H9 (cell line): Measurements from ENCODE around the gene KAZN. TPM values are rescaled to one million over a fixed set of nuclear protein-coding genes. Genes with fewer than 3 reads are reported as not detected.
A peak's percentile ranks its signal among the peaks of the same experiment; 100 is the strongest.

Experiments
- DNase-seq: peaks from one replicate; pipeline ENCODE4 v3.0.0-alpha.2; 2017
- H2AFZ ChIP-seq: one replicate; pipeline ENCODE4 v1.6.1; 2013; ENCODE audit warnings: mild to moderate bottlenecking, low read length, control low read depth, moderate library complexity
- H2AK5ac ChIP-seq: 2 replicates; pipeline ENCODE4 v1.6.1; 2013; ENCODE audit warnings: low read length, control low read depth, mixed read lengths; ENCODE audit not compliant: insufficient read length
- H2BK120ac ChIP-seq: one replicate; pipeline ENCODE4 v1.6.1; 2013; ENCODE audit warnings: low read depth, mild to moderate bottlenecking, low read length, control low read depth, inconsistent platforms; ENCODE audit not compliant: poor library complexity, severe bottlenecking
- H2BK12ac ChIP-seq: 2 replicates; pipeline ENCODE4 v1.6.1; 2013; ENCODE audit warnings: low read length, control low read depth, mixed read lengths, low read depth; ENCODE audit not compliant: insufficient read length
- H2BK15ac ChIP-seq: 2 replicates; pipeline ENCODE4 v1.6.1; 2013; ENCODE audit warnings: low read depth, low read length, control low read depth
- H2BK20ac ChIP-seq: one replicate; pipeline ENCODE4 v1.6.1; 2013; ENCODE audit warnings: low read depth, mild to moderate bottlenecking, low read length, control low read depth, inconsistent platforms; ENCODE audit not compliant: poor library complexity, severe bottlenecking
- H2BK5ac ChIP-seq: 2 replicates; pipeline ENCODE4 v1.6.1; 2013; ENCODE audit warnings: low read length, control low read depth, mixed read lengths; ENCODE audit not compliant: insufficient read length
- H3K14ac ChIP-seq: 2 replicates; pipeline ENCODE4 v1.6.1; 2013; ENCODE audit warnings: low read length, control low read depth; ENCODE audit not compliant: insufficient read depth
- H3K18ac ChIP-seq: 2 replicates; pipeline ENCODE4 v1.6.1; 2013; ENCODE audit warnings: low read depth, mild to moderate bottlenecking, mixed read lengths, low read length, control low read depth; ENCODE audit not compliant: insufficient read length
- H3K23ac ChIP-seq: 2 replicates; pipeline ENCODE4 v1.6.1; 2013; ENCODE audit warnings: low read length, control low read depth, mixed read lengths, low read depth; ENCODE audit not compliant: insufficient read length
- H3K23me2 ChIP-seq: 2 replicates; pipeline ENCODE4 v1.6.1; 2013; ENCODE audit warnings: low read depth, mild to moderate bottlenecking, mixed read lengths, low read length, control low read depth; ENCODE audit not compliant: insufficient read length, poor library complexity, severe bottlenecking
- H3K27ac ChIP-seq: 2 replicates; pipeline ENCODE4 v1.5.1; 2013; ENCODE audit warnings: low read length, control low read depth, mixed read lengths, low read depth; ENCODE audit not compliant: insufficient read length
- H3K27me3 ChIP-seq: 2 replicates; pipeline ENCODE4 v1.6.1; 2013; ENCODE audit warnings: low read length, control low read depth, inconsistent platforms; ENCODE audit not compliant: insufficient read depth
- H3K4ac ChIP-seq: 2 replicates; pipeline ENCODE4 v1.6.1; 2013; ENCODE audit warnings: low read depth, mild to moderate bottlenecking, control low read depth, inconsistent platforms, low read length, moderate library complexity
- H3K4me1 ChIP-seq: 2 replicates; pipeline ENCODE4 v1.6.1; 2013; ENCODE audit warnings: low read length, control low read depth, inconsistent platforms; ENCODE audit not compliant: insufficient read depth
- H3K4me2 ChIP-seq: 2 replicates; pipeline ENCODE4 v1.6.1; 2013; ENCODE audit warnings: low read length, control low read depth, mixed read lengths; ENCODE audit not compliant: insufficient read length, insufficient read depth
- H3K56ac ChIP-seq: 2 replicates; pipeline ENCODE4 v1.6.1; 2013; ENCODE audit warnings: low read depth, mild to moderate bottlenecking, mixed read lengths, low read length, control low read depth; ENCODE audit not compliant: insufficient read length
- H3K79me1 ChIP-seq: 2 replicates; pipeline ENCODE4 v1.6.1; 2013; ENCODE audit warnings: low read depth, mild to moderate bottlenecking, moderate library complexity, low read length, control low read depth, inconsistent platforms; ENCODE audit not compliant: insufficient read depth, poor library complexity, severe bottlenecking
- H3K79me2 ChIP-seq: 2 replicates; pipeline ENCODE4 v1.6.1; 2013; ENCODE audit warnings: low read length, control low read depth, inconsistent platforms; ENCODE audit not compliant: insufficient read depth
- H3K9ac ChIP-seq: 2 replicates; pipeline ENCODE4 v1.6.1; 2013; ENCODE audit warnings: low read length, control low read depth, mixed read lengths; ENCODE audit not compliant: insufficient read length; ENCODE audit errors: extremely low read depth
- H3K9me3 ChIP-seq: one replicate; pipeline ENCODE4 v1.6.1; 2013; ENCODE audit warnings: low read depth, low read length, inconsistent platforms; ENCODE audit not compliant: control insufficient read depth
- H3T11ph ChIP-seq: one replicate; pipeline ENCODE4 v1.6.1; 2013; ENCODE audit warnings: mild to moderate bottlenecking, low read length, control low read depth, inconsistent platforms
- H4K20me1 ChIP-seq: one replicate; pipeline ENCODE4 v1.6.1; 2013; ENCODE audit not compliant: control insufficient read depth, insufficient read length, insufficient read depth
- H4K5ac ChIP-seq: 2 replicates; pipeline ENCODE4 v1.6.1; 2013; ENCODE audit warnings: low read depth, mild to moderate bottlenecking, mixed read lengths, low read length, control low read depth; ENCODE audit not compliant: insufficient read length
- H4K8ac ChIP-seq: replicated peaks from 2 replicates; pipeline ENCODE4 v1.6.1; 2013; ENCODE audit warnings: low read length, control low read depth, mixed read lengths, low read depth; ENCODE audit not compliant: insufficient read length
- H4K91ac ChIP-seq: 2 replicates; pipeline ENCODE4 v1.6.1; 2013; ENCODE audit warnings: low read depth, mild to moderate bottlenecking, moderate library complexity, mixed read lengths, low read length, control low read depth; ENCODE audit not compliant: insufficient read length
- H3K27ac Mint-ChIP-seq, 3 experiments: 2 replicates in 2 of 3; 3 replicates in 1 of 3; pipeline ENCODE4 v1.8.0; 2020 to 2021; ENCODE audit warnings: mixed read lengths in 3 of 3, mild to moderate bottlenecking in 1 of 3, moderate library complexity in 1 of 3
- H3K27me3 Mint-ChIP-seq: 2 replicates; pipeline ENCODE4 v1.8.0; 2021; ENCODE audit warnings: low read depth, mild to moderate bottlenecking, moderate library complexity, mixed read lengths
- H3K36me3 Mint-ChIP-seq, 3 experiments: 2 replicates in 2 of 3; 3 replicates in 1 of 3; pipeline ENCODE4 v1.8.0; 2020 to 2021; ENCODE audit warnings: low read depth in 3 of 3, mixed read lengths in 3 of 3; ENCODE audit not compliant: insufficient read depth in 1 of 3
- H3K4me1 Mint-ChIP-seq, 2 experiments: 2 replicates each; pipeline ENCODE4 v1.8.0; 2020; ENCODE audit warnings: mixed read lengths in 2 of 2
- H3K4me3 Mint-ChIP-seq, 2 experiments: 2 replicates in 1 of 2; 3 replicates in 1 of 2; pipeline ENCODE4 v1.8.0; 2020 to 2021; ENCODE audit warnings: mild to moderate bottlenecking in 2 of 2, mixed read lengths in 2 of 2, moderate library complexity in 1 of 2
- H3K9me3 Mint-ChIP-seq, 2 experiments: 2 replicates in 1 of 2; 3 replicates in 1 of 2; pipeline ENCODE4 v1.8.0; 2020; ENCODE audit warnings: mild to moderate bottlenecking in 2 of 2, mixed read lengths in 2 of 2, moderate library complexity in 1 of 2
- CTCF ChIP-seq: fragments of 200-600 bp; sonication (generic); conservative IDR thresholded peaks from 3 replicates; pipeline ENCODE4 v1.8.0; 2021; ENCODE audit warnings: antibody characterized with exemption, mild to moderate bottlenecking
- WGBS: extraction: QIAGEN DNeasy Blood & Tissue Kit; methylation state at CpG from one replicate; pipeline ENCODE4 v1.1.7; 2013; ENCODE audit warnings: missing lambda C conversion rate, low lambda C conversion rate, mixed read lengths; ENCODE audit not compliant: insufficient read length; ENCODE audit errors: extremely low coverage; 5-methylcytosine and 5-hydroxymethylcytosine counted together
- total RNA-seq: library from RNA; stranded (reverse); gene quantifications from 2 replicates; pipeline ENCODE4 v1.2.1, GENCODE V29; 2021

Gene KAZN
- total RNA-seq, 1 experiment from 2014 or later, result 7.6 TPM

GRCh38 chr1:14996133-14997050, 397.9 kb downstream of the KAZN start:
- H3K23ac ChIP-seq, result no peak overlapping the region
- no peak overlapping the region for H3K4ac ChIP-seq
- H2BK120ac ChIP-seq, result no peak overlapping the region
- no peak overlapping the region for H2BK20ac ChIP-seq
- H3K79me2 ChIP-seq, result no peaks in the 10 kb centered on the region
- WGBS, result no CpG with 5 or more reads among the region's 23 CpGs
- Mint-ChIP-seq H3K9me3 (peaks cover 0 to 3% of the 10 kb centered on the region in 2 experiments; a peak in 1 of 5 replicates), H3K4me3 (peak overlapping the region in 1 of 2 experiments; percentile 33; a peak in 1 of 5 replicates), H3K27me3 (no peaks in the 10 kb centered on the region), H3K36me3 (no peaks in the 10 kb centered on the region), H3K4me1 (peaks cover 20 to 30% of the 10 kb centered on the region in 2 experiments), H3K27ac (peak overlapping the region; percentile 42 to 86 (median 49); a peak in 4 of 7 replicates)
- no peaks in the 10 kb centered on the region for H3K9me3 ChIP-seq
- H3K14ac ChIP-seq, result peak overlapping the region; percentile 76
- H2BK15ac ChIP-seq, result no peak overlapping the region
- no peak overlapping the region for H4K5ac ChIP-seq
- no peak overlapping the region for H3K9ac ChIP-seq
- no peak overlapping the region for H2AFZ ChIP-seq
- H3K4me1 ChIP-seq, result no peaks in the 10 kb centered on the region
- no peak overlapping the region for H3K18ac ChIP-seq
- H4K8ac ChIP-seq, result no peak overlapping the region
- no peak overlapping the region for H3K27ac ChIP-seq
- no peaks in the 10 kb centered on the region for H3K79me1 ChIP-seq
- no peak overlapping the region for H3K56ac ChIP-seq
- H3K23me2 ChIP-seq, result no peaks in the 10 kb centered on the region
- no peak for DNase-seq
- no peak for TF ChIP-seq CTCF
- no peak overlapping the region for H2BK5ac ChIP-seq
- no peaks in the 10 kb centered on the region for H3K27me3 ChIP-seq
- no peak overlapping the region for H3T11ph ChIP-seq
- H4K20me1 ChIP-seq, result no peaks in the 10 kb centered on the region
- no peak overlapping the region for H4K91ac ChIP-seq
- no peak overlapping the region for H2AK5ac ChIP-seq
- no peak overlapping the region for H3K4me2 ChIP-seq
- H2BK12ac ChIP-seq, result no peak overlapping the region
